HepG2 (cell line): ENCODE measurements around the gene MCM3. TPM values are rescaled to one million over a fixed set of nuclear protein-coding genes. Genes with fewer than 3 reads are reported as not detected.

Source experiments
- EP300 ChIP-seq, 3 experiments: sonication (generic) in 1 of 3; formaldehyde crosslinking in 1 of 3; IDR thresholded peaks; 2 replicates each; pipeline versions ENCODE4 v1.5.1 to v1.6.1; 2011 to 2020; ENCODE audit warnings: low read depth in 2 of 3, low read length in 2 of 3, borderline replicate concordance in 1 of 3, improper control_type of control experiment in 1 of 3, mild to moderate bottlenecking in 1 of 3, missing genetic modification reagents in 1 of 3, moderate library complexity in 1 of 3
- IKZF5 ChIP-seq: IDR thresholded peaks from 2 replicates; pipeline ENCODE4 v1.6.1; 2018; ENCODE audit warnings: missing genetic modification reagents, mild to moderate bottlenecking, missing compliant biosample characterization
- NR3C1 ChIP-seq: sonication (generic); formaldehyde crosslinking; IDR thresholded peaks from 2 replicates; pipeline ENCODE4 v1.4.0; 2020; ENCODE audit warnings: missing genetic modification reagents
- ONECUT2 ChIP-seq: sonication (generic); formaldehyde crosslinking; IDR thresholded peaks from 2 replicates; pipeline ENCODE4 v1.4.0; 2020; ENCODE audit warnings: missing genetic modification reagents
- RARA ChIP-seq: IDR thresholded peaks from 2 replicates; pipeline ENCODE4 v1.6.1; 2016; ENCODE audit warnings: missing genetic modification reagents, missing compliant biosample characterization
- SKI ChIP-seq: fragments of 450-650 bp; IDR thresholded peaks from one replicate; pipeline ENCODE4 v1.6.1; 2018; ENCODE audit warnings: mild to moderate bottlenecking; ENCODE audit not compliant: partially characterized antibody
- SSRP1 ChIP-seq: IDR thresholded peaks from 2 replicates; pipeline ENCODE4 v1.6.1; 2016; ENCODE audit warnings: control low read depth
- ZNF274 ChIP-seq: sonication (generic); formaldehyde crosslinking; IDR thresholded peaks from 2 replicates; pipeline ENCODE4 v1.5.1; 2020; ENCODE audit warnings: mild to moderate bottlenecking, missing genetic modification reagents
- ZNF414 ChIP-seq: sonication (generic); formaldehyde crosslinking; IDR thresholded peaks from 2 replicates; pipeline ENCODE4 v1.5.0; 2020; ENCODE audit warnings: missing genetic modification reagents
- ZNF761 ChIP-seq: sonication (generic); formaldehyde crosslinking; conservative IDR thresholded peaks from 2 replicates; pipeline ENCODE4 v1.4.0; 2020; ENCODE audit warnings: mild to moderate bottlenecking, missing genetic modification reagents
- polyA plus RNA-seq, 8 experiments: library from polyadenylated mRNA; depleted of rRNA in 3 of 8; stranded (reverse) in 7 of 8; unstranded in 1 of 8; fragments of >200 nt; fragmentation: Illumina TruSeq in 4 of 8; extraction: Trizol in 4 of 8; gene quantifications; 2 replicates each; pipeline versions ENCODE4 v1.2.1 to v1.2.3, GENCODE V29; 2011 to 2016; ENCODE audit warnings: low read depth in 4 of 8, missing spikeins in 1 of 8, mixed read lengths in 1 of 8; ENCODE audit not compliant: insufficient read depth in 1 of 8
- total RNA-seq, 5 experiments: library from RNA; depleted of rRNA; stranded (reverse); fragments of >200 nt; fragmentation: Illumina TruSeq; extraction: Trizol; gene quantifications; 2 replicates each; pipeline ENCODE4 v1.2.3, GENCODE V29; 2016; ENCODE audit warnings: low read depth in 1 of 5
- TF ChIP-seq, protein P1 (sequence below): sonication (generic); formaldehyde crosslinking; IDR thresholded peaks from 2 replicates; pipeline ENCODE4 v1.4.0; 2020; ENCODE audit warnings: missing genetic modification reagents, borderline replicate concordance
- TF ChIP-seq, protein P2 (sequence below): sonication (generic); formaldehyde crosslinking; IDR thresholded peaks from 2 replicates; pipeline ENCODE4 v1.5.1; 2020; ENCODE audit warnings: missing genetic modification reagents, mild to moderate bottlenecking, borderline replicate concordance
- TF ChIP-seq, protein P3 (sequence below): sonication (generic); formaldehyde crosslinking; IDR thresholded peaks from 2 replicates; pipeline ENCODE4 v1.4.0; 2020; ENCODE audit warnings: mild to moderate bottlenecking, missing genetic modification reagents

The MCM3 gene
- total and polyA plus RNA-seq, 2 of the 13 experiments (the other 11 are each of a cell fraction or from before 2014, with no cell fraction given) = 164 to 288 TPM

DNA sequence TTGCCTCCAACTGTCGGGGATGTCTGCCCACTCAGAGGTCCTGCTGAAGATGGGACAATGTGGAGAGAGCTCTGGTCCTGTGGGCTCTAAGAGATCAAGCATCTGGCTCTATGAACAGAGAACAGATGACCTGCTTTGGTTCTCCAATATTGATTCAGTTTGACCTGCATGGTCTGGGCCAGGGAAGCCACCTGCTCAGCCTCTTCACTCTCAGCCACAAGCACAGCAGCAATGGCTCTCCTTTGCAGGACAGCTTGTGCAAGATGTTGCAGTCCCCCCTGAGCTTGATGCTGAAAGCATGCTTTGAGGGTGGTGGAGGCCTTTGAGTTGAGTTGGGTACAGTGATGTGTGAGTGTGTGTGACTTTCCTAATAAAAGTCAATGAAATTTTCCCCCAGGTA lies 18.6 kb upstream of the MCM3 start (continued):
- TF ChIP-seq ZNF761 (no peak), NR3C1 (CRISPR knock-in tag) (no peak), IKZF5 (CRISPR knock-in tag) (no peak), ZNF414 (CRISPR knock-in tag) (no peak), ONECUT2 (CRISPR knock-in tag) (peak; percentile 62; the same call in 1 of the 2 replicates), ZNF274 (CRISPR knock-in tag) (peak; percentile 59; the same call in 1 of the 2 replicates), EP300 (IDR thresholded peaks at IDR 0.05; ENCODE audit: low read depth in 2 of 2, low read length in 2 of 2) (no peak), EP300 (CRISPR knock-in tag; IDR thresholded peaks at IDR 0.05; ENCODE audit: borderline replicate concordance) (no peak), SSRP1 (CRISPR knock-in tag) (0 out of 2 replicates have a peak, but pooled peaks have one; percentile 55), RARA (CRISPR knock-in tag) (peak; percentile 44), SKI (no peak)
- TF ChIP-seq, protein P1, sequence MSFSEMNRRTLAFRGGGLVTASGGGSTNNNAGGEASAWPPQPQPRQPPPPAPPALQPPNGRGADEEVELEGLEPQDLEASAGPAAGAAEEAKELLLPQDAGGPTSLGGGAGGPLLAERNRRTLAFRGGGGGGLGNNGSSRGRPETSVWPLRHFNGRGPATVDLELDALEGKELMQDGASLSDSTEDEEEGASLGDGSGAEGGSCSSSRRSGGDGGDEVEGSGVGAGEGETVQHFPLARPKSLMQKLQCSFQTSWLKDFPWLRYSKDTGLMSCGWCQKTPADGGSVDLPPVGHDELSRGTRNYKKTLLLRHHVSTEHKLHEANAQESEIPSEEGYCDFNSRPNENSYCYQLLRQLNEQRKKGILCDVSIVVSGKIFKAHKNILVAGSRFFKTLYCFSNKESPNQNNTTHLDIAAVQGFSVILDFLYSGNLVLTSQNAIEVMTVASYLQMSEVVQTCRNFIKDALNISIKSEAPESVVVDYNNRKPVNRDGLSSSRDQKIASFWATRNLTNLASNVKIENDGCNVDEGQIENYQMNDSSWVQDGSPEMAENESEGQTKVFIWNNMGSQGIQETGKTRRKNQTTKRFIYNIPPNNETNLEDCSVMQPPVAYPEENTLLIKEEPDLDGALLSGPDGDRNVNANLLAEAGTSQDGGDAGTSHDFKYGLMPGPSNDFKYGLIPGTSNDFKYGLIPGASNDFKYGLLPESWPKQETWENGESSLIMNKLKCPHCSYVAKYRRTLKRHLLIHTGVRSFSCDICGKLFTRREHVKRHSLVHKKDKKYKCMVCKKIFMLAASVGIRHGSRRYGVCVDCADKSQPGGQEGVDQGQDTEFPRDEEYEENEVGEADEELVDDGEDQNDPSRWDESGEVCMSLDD (CRISPR knock-in tag) = no peak
- TF ChIP-seq, protein P2, sequence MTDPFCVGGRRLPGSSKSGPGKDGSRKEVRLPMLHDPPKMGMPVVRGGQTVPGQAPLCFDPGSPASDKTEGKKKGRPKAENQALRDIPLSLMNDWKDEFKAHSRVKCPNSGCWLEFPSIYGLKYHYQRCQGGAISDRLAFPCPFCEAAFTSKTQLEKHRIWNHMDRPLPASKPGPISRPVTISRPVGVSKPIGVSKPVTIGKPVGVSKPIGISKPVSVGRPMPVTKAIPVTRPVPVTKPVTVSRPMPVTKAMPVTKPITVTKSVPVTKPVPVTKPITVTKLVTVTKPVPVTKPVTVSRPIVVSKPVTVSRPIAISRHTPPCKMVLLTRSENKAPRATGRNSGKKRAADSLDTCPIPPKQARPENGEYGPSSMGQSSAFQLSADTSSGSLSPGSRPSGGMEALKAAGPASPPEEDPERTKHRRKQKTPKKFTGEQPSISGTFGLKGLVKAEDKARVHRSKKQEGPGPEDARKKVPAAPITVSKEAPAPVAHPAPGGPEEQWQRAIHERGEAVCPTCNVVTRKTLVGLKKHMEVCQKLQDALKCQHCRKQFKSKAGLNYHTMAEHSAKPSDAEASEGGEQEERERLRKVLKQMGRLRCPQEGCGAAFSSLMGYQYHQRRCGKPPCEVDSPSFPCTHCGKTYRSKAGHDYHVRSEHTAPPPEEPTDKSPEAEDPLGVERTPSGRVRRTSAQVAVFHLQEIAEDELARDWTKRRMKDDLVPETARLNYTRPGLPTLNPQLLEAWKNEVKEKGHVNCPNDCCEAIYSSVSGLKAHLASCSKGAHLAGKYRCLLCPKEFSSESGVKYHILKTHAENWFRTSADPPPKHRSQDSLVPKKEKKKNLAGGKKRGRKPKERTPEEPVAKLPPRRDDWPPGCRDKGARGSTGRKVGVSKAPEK = no peak
- TF ChIP-seq, protein P3, sequence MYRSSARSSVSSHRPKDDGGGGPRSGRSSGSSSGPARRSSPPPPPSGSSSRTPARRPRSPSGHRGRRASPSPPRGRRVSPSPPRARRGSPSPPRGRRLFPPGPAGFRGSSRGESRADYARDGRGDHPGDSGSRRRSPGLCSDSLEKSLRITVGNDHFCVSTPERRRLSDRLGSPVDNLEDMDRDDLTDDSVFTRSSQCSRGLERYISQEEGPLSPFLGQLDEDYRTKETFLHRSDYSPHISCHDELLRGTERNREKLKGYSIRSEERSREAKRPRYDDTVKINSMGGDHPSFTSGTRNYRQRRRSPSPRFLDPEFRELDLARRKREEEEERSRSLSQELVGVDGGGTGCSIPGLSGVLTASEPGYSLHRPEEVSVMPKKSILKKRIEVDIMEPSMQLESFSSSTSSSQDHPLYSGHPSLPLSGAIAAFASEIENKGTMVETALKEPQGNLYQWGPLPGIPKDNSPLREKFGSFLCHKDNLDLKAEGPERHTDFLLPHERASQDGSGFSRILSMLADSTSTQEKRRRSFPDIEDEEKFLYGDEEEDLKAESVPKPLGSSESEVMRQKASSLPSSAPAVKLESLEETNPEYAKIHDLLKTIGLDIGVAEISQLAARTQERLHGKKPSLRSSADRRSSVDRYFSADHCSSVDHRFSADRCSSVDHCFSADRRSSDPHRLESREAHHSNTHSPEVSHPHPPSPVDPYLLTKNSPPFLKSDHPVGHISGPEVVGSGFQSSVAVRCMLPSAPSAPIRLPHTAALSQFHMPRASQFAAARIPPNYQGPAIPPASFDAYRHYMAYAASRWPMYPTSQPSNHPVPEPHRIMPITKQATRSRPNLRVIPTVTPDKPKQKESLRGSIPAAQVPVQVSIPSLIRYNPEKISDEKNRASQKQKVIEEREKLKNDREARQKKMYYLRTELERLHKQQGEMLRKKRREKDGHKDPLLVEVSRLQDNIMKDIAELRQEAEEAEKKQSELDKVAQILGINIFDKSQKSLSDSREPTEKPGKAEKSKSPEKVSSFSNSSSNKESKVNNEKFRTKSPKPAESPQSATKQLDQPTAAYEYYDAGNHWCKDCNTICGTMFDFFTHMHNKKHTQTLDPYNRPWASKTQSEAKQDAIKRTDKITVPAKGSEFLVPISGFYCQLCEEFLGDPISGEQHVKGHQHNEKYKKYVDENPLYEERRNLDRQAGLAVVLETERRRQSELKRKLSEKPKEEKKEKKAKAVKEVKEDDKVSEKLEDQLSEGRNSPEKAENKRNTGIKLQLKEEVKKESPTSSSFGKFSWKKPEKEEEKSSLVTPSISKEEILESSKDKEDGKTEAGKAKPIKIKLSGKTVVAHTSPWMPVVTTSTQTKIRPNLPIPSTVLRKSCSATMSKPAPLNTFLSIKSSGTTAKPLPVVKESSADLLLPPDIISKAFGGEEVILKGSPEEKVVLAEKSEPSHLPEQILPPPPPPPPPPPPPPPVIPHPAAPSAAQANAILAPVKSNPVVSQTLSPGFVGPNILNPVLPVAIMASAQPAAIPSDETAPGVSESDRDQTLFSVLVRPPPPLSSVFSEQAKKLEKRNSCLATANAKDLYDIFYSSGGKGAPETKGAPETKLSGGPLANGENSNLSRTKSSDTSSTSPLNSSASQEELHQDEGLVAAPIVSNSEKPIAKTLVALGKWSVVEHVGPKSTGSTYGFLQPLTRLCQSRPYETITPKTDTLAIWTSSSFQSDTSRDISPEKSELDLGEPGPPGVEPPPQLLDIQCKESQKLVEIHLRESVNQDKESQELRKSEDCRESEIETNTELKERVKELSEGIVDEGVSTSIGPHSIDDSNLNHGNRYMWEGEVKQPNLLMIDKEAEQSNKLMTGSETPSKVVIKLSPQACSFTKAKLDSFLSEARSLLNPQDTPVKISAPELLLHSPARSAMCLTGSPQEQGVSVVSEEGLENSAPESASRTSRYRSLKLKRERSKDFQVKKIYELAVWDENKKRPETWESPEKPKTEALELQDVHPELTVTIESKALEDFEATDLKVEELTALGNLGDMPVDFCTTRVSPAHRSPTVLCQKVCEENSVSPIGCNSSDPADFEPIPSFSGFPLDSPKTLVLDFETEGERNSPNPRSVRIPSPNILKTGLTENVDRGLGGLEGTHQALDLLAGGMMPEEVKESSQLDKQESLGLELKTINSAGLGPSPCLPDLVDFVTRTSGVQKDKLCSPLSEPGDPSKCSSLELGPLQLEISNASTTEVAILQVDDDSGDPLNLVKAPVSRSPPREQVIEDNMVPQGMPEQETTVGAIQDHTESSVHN (CRISPR knock-in tag) = no peak
